OCI-LY7 (cell line): ENCODE data around the gene E4F1. TPM values are rescaled to one million over a fixed set of nuclear protein-coding genes. Genes with fewer than 3 reads are reported as not detected.

Experiments
- BruUV-seq: library from RNA; stranded (reverse); fragments of 400-500 nt; replicated peaks from 2 replicates; lab custom pipeline; 2021; lab: Mats Ljungman, UMichigan
- CTCF ChIA-PET: fragments of 300-600 bp; sonication (Branson Sonifier 250); formaldehyde crosslinking; loops from one replicate; lab custom pipeline; 2022; ENCODE audit warnings: antibody characterized with exemption; ENCODE audit not compliant: unreplicated experiment; lab: Charles Lee
- POLR2A ChIA-PET: fragments of 300-600 bp; sonication (Branson Sonifier 250); formaldehyde crosslinking; loops from one replicate; lab custom pipeline; 2022; ENCODE audit warnings: antibody characterized with exemption; lab: Charles Lee
- DNase-seq: peaks from one replicate; pipeline ENCODE4 v3.0.0-alpha.2; 2015; ENCODE audit warnings: low spot score
- H2AFZ ChIP-seq: fragments of 200-600 bp; sonication (generic), shearing (Covaris generic); 2 replicates; pipeline ENCODE4 v1.6.1; 2014; ENCODE audit warnings: mild to moderate bottlenecking, antibody characterized with exemption, low read length, moderate library complexity
- H3K27ac ChIP-seq: fragments of 200-600 bp; sonication (generic); 2 replicates; pipeline ENCODE4 v1.5.1; 2014; ENCODE audit warnings: mixed run types, low read depth, mild to moderate bottlenecking, moderate library complexity, low read length, inconsistent platforms; ENCODE audit not compliant: poor library complexity, severe bottlenecking
- H3K36me3 ChIP-seq: fragments of 200-600 bp; sonication (generic); 2 replicates; pipeline ENCODE4 v1.6.1; 2014; ENCODE audit warnings: mild to moderate bottlenecking, antibody characterized with exemption, low read length, moderate library complexity, mixed read lengths; ENCODE audit not compliant: insufficient read depth
- H3K4me1 ChIP-seq: fragments of 200-600 bp; sonication (generic); 2 replicates; pipeline ENCODE4 v1.5.1; 2014; ENCODE audit warnings: mild to moderate bottlenecking, low read length; ENCODE audit not compliant: insufficient read depth, poor library complexity, severe bottlenecking
- H3K4me2 ChIP-seq: fragments of 200-600 bp; sonication (generic); 2 replicates; pipeline ENCODE4 v1.6.1; 2014; ENCODE audit warnings: mild to moderate bottlenecking, low read length
- H3K4me3 ChIP-seq: fragments of 200-600 bp; sonication (generic); 2 replicates; pipeline ENCODE4 v1.5.1; 2014; ENCODE audit warnings: mild to moderate bottlenecking, low read depth, low read length; ENCODE audit not compliant: poor library complexity, severe bottlenecking
- H3K79me2 ChIP-seq: fragments of 200-600 bp; sonication (generic); 2 replicates; pipeline ENCODE4 v1.6.1; 2016; ENCODE audit warnings: low read depth, mild to moderate bottlenecking, low read length, moderate library complexity, mixed read lengths; ENCODE audit not compliant: insufficient read depth
- H3K9me2 ChIP-seq: fragments of 200-600 bp; sonication (generic); 2 replicates; pipeline ENCODE4 v1.6.1; 2016; ENCODE audit warnings: mild to moderate bottlenecking, low read length, mixed read lengths; ENCODE audit not compliant: insufficient read depth
- H3K9me3 ChIP-seq: fragments of 200-600 bp; sonication (generic); 2 replicates; pipeline ENCODE4 v1.6.1; 2014; ENCODE audit warnings: mild to moderate bottlenecking, mixed run types, low read length, mixed read lengths
- H4K20me1 ChIP-seq: fragments of 200-600 bp; sonication (generic); 2 replicates; pipeline ENCODE4 v1.6.1; 2014; ENCODE audit warnings: mild to moderate bottlenecking, antibody characterized with exemption, low read length, moderate library complexity, mixed read lengths; ENCODE audit not compliant: insufficient read depth
- EZH2phosphoT487 ChIP-seq: fragments of 200-600 bp; sonication (generic); IDR thresholded peaks from 2 replicates; pipeline ENCODE4 v1.6.1; 2018; ENCODE audit warnings: low read depth, borderline replicate concordance, mild to moderate bottlenecking, mixed run types, antibody characterized with exemption, low read length, moderate library complexity, mixed read lengths
- intact Hi-C: fragments of 100-400 bp; cut with micrococcal nuclease; formaldehyde crosslinking; loops from one replicate; pipeline ENCODE4 v1.10.0; 2022; ENCODE audit not compliant: unreplicated experiment
- total RNA-seq, 2 experiments: library from RNA; depleted of rRNA in 1 of 2; stranded (reverse); fragments of >200 nt in 1 of 2; shearing (Covaris generic) in 1 of 2; gene quantifications; 2 replicates each; pipeline ENCODE4 v1.2.3, GENCODE V29; 2014 to 2022
- TF ChIP-seq, protein P1 (sequence below): fragments of 200-600 bp; sonication (generic); conservative IDR thresholded peaks from 2 replicates; pipeline ENCODE4 v1.5.1; 2014; ENCODE audit warnings: mild to moderate bottlenecking, antibody characterized with exemption, low read length, moderate library complexity, mixed read lengths

E4F1 gene
- total RNA-seq, 2 experiments from 2014 or later: 42.3 to 59.6 TPM

DNA sequence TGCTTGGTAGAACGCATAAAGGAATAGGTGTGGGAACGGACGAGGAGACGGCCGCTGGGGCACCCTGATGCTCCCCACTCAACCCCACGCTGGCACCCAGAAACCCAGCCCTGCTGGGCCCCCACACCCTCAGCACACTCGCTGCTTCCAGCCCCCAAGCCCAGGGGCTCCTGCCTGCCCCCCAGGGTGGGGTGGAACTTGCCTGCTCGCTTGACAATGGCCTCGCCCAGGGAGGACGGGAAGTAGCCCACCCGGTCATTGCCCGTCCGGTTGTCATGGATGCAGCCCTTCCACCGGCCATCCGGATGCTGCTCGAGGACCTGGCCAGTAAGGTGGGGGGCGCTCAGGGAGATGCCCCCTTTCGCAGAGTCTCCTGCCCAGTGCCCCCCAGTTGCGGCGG, 36.9 kb upstream of the E4F1 start:
- Histone ChIP-seq H3K27ac (no peak overlapping the region), H3K4me2 (no peak overlapping the region), H3K4me1 (no peaks in the 10 kb centered on the region), H3K36me3 (peaks cover 7% of the 10 kb centered on the region; the same call in 1 of the 2 replicates), H2AFZ (no peak overlapping the region), H3K9me2 (no peaks in the 10 kb centered on the region), H3K4me3 (no peak overlapping the region), H4K20me1 (no peaks in the 10 kb centered on the region), H3K9me3 (no peaks in the 10 kb centered on the region), H3K79me2 (no peaks in the 10 kb centered on the region)
- CTCF ChIA-PET: no interaction called here
- DNase-seq: no peak
- BruUV-seq: no TSS peak
- intact Hi-C loops: no loop called here
- POLR2A ChIA-PET: no interaction called here
- no peak for TF ChIP-seq EZH2phosphoT487
- TF ChIP-seq, protein P1, sequence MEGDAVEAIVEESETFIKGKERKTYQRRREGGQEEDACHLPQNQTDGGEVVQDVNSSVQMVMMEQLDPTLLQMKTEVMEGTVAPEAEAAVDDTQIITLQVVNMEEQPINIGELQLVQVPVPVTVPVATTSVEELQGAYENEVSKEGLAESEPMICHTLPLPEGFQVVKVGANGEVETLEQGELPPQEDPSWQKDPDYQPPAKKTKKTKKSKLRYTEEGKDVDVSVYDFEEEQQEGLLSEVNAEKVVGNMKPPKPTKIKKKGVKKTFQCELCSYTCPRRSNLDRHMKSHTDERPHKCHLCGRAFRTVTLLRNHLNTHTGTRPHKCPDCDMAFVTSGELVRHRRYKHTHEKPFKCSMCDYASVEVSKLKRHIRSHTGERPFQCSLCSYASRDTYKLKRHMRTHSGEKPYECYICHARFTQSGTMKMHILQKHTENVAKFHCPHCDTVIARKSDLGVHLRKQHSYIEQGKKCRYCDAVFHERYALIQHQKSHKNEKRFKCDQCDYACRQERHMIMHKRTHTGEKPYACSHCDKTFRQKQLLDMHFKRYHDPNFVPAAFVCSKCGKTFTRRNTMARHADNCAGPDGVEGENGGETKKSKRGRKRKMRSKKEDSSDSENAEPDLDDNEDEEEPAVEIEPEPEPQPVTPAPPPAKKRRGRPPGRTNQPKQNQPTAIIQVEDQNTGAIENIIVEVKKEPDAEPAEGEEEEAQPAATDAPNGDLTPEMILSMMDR: no peak

DNA sequence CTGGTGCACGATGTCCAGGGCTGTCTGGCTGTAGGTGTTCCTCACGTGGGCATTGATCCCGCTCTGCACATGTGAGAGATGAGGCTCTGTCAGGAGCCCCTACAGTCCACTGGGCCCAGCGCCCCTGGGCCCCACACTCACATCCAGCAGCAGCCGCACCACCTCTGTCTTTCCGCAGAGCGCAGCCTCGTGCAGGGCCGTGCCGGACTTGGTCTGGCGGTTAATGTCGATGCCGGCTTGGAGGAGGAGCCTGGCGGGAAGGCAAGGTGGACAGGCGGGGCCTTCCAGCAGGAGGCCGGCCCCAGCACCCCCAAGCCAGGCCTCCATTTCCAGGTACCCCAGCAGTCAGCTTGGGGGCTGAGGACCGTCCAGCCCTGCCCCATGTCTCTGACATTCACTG, 36.2 kb upstream of the E4F1 start:
- DNase-seq: no peak
- TF ChIP-seq, protein P1: no peak
- no peak for TF ChIP-seq EZH2phosphoT487
- H3K79me2 ChIP-seq: no peaks in the 10 kb centered on the region
- CTCF ChIA-PET: no interaction called here
- no peak overlapping the region for H3K27ac ChIP-seq
- no peak overlapping the region for H3K4me3 ChIP-seq
- no peaks in the 10 kb centered on the region for H4K20me1 ChIP-seq
- intact Hi-C loops: no loop called here
- H3K36me3 ChIP-seq: peaks cover 4% of the 10 kb centered on the region; the same call in 1 of the 2 replicates
- no peak overlapping the region for H3K4me2 ChIP-seq
- no TSS peak for BruUV-seq
- no peaks in the 10 kb centered on the region for H3K4me1 ChIP-seq
- POLR2A ChIA-PET: no interaction called here
- H3K9me2 ChIP-seq: no peaks in the 10 kb centered on the region
- no peak overlapping the region for H2AFZ ChIP-seq
- no peaks in the 10 kb centered on the region for H3K9me3 ChIP-seq

DNA sequence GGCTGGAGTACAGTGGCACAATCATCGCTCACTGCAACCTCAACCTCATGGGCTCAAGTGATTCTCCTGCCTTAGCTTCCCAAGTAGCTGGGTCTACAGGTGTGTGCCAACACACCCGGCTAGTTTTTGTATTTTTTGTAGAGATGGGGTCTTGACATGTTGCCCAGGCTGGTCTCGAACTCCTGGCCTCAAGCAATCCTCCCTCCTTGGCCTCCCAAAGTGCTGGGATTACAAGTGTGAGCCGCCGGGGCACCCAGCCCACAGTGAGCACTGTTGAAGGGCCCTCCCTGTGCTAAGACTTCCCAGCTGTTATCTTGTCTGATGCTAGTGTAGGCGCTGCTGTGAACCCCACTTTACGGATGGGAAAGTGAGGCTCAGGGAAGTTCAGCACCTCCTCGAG, 35.0 kb upstream of the E4F1 start:
- intact Hi-C loops: no loop called here
- no peak overlapping the region for H3K27ac ChIP-seq
- H3K4me3 ChIP-seq: no peak overlapping the region
- no peaks in the 10 kb centered on the region for H3K4me1 ChIP-seq
- DNase-seq: no peak
- no peaks in the 10 kb centered on the region for H3K9me3 ChIP-seq
- H3K36me3 ChIP-seq: no peaks in the 10 kb centered on the region
- H3K4me2 ChIP-seq: no peak overlapping the region
- H4K20me1 ChIP-seq: no peaks in the 10 kb centered on the region
- CTCF ChIA-PET: no interaction called here
- POLR2A ChIA-PET: interaction anchor here (0.5 kb wide), 1 partner anchor 9 kb away, joined by 3 read pairs; no protein-coding TSS in a partner anchor
- BruUV-seq: no TSS peak
- no peak overlapping the region for H2AFZ ChIP-seq
- H3K79me2 ChIP-seq: no peaks in the 10 kb centered on the region
- TF ChIP-seq, protein P1: no peak
- TF ChIP-seq EZH2phosphoT487: no peak
- no peaks in the 10 kb centered on the region for H3K9me2 ChIP-seq
